Heart right ventricle (tissue), 16 donors: ENCODE measurements around the gene ARFGAP1. TPM values are rescaled to one million over a fixed set of nuclear protein-coding genes. Genes with fewer than 3 reads are reported as not detected.
A peak's percentile ranks its signal among the peaks of the same experiment; 100 is the strongest.
"Not testable (repeated sequence)": the region's sequence is repeated elsewhere in the genome, so short reads cannot be mapped to it uniquely, and the experiment has no call there.

Source experiments
- ATAC-seq, 8 donors: fragments of 200-7000 bp; cut with Tn5 transposase; one replicate each; pipeline ENCODE4 v1.9.1; 2020; ENCODE audit warnings: mild to moderate bottlenecking in 8 of 8, moderate library complexity in 8 of 8, moderate number of reproducible peaks in 1 of 8
- DNase-seq, 2 donors: peaks; one replicate each; pipeline ENCODE4 v3.0.0-alpha.2; 2020
- H3K27ac ChIP-seq, 10 donors: fragments of 200-600 bp; sonication (generic) in 2 of 10; one replicate each; pipeline versions ENCODE4 v1.5.0 to v1.8.0; 2020 to 2022; ENCODE audit warnings: mild to moderate bottlenecking in 3 of 10
- H3K27me3 ChIP-seq, 7 donors: fragments of 200-600 bp; one replicate each; pipeline ENCODE4 v1.8.0; 2021 to 2022; ENCODE audit warnings: mild to moderate bottlenecking in 2 of 7
- H3K36me3 ChIP-seq, 9 donors: fragments of 200-600 bp; sonication (generic) in 1 of 9; one replicate each; pipeline versions ENCODE4 v1.5.0 to v1.8.0; 2020 to 2022; ENCODE audit warnings: mild to moderate bottlenecking in 2 of 9
- H3K4me1 ChIP-seq, 9 donors: fragments of 200-600 bp; sonication (generic) in 1 of 9; one replicate each; pipeline versions ENCODE4 v1.5.0 to v1.8.0; 2020 to 2022; ENCODE audit warnings: mild to moderate bottlenecking in 4 of 9
- H3K4me3 ChIP-seq, 10 donors: fragments of 200-600 bp; sonication (generic) in 2 of 10; one replicate each; pipeline versions ENCODE4 v1.5.0 to v1.8.0; 2020 to 2022; ENCODE audit warnings: mild to moderate bottlenecking in 7 of 10, moderate library complexity in 2 of 10
- H3K9me3 ChIP-seq, 11 donors: fragments of 200-600 bp in 10 of 11; sonication (generic) in 2 of 11; one replicate each; pipeline versions ENCODE4 v1.5.0 to v1.8.0; 2013 to 2022; ENCODE audit warnings: mild to moderate bottlenecking in 2 of 11, control low read depth in 1 of 11, moderate library complexity in 1 of 11
- CTCF ChIP-seq, 9 donors: fragments of 200-600 bp; sonication (generic) in 2 of 9; IDR thresholded peaks; one replicate each; pipeline versions ENCODE4 v1.5.0 to v1.8.0; 2021 to 2022; ENCODE audit warnings: antibody characterized with exemption in 9 of 9, mild to moderate bottlenecking in 5 of 9, moderate library complexity in 1 of 9
- WGBS, 2 donors: extraction: QIAGEN DNeasy Blood & Tissue Kit; methylation state at CpG; one replicate each; pipeline ENCODE4 v1.1.7; 2013; ENCODE audit warnings: inconsistent platforms in 1 of 2; 5-methylcytosine and 5-hydroxymethylcytosine counted together
- intact Hi-C, 10 donors: fragments of 100-400 bp; cut with DNase I; formaldehyde crosslinking; loops; one replicate each; pipeline versions ENCODE4 v1.11.1 to v1.14.2; 2022
- polyA plus RNA-seq, 2 donors: library from polyadenylated mRNA; stranded (reverse); fragments of 200-250 nt; gene quantifications; one replicate each; pipeline ENCODE4 v1.2.3, GENCODE V29; 2013
- total RNA-seq, 10 donors: library from RNA; stranded (reverse); fragmentation: NEBNext Ultra II Directional in 3 of 10; extraction: Animal tissue kit (Norgen Biotek cat#: 25700) in 3 of 10; gene quantifications; one replicate each; pipeline versions ENCODE4 v1.2.1 to v1.2.4, GENCODE V29; 2021 to 2023
- donor health status: Arrhythmogenic right ventricular cardiomyopathy.
- donor health status: ischemic (EF 13 %, LVEDD 7.1; RV severe dilation, severe dysfunction).
- donor health status: healthy with polysubstance abuse.
- donor health status: DM: no; HTN: yes; CAD: no.
- donor health status: DM: no; HTN: no; CAD: no.
- donor health status: ischemic (EF 25% LVEDD 6.9; RV normal size, moderate dysfunction).
- donor health status: ischemic (EF 25% LVEDD 5.7; RV mildly dilated, moderate dysfunction).
- donor health status: healthy.
- donor health status: DM: yes; HTN: yes; CAD: no.
- donor health status: Ischemic cardiomyopathy.
- donor health status: ischemic (EF 35%, LVEDD 5.7; RV mildly dilated, moderate dysfunction).
- donor health status: nonischemic (EF 11% LVEDD 7.7; RV severe dilation, severe dysfunction).
- donor health status: DM: yes; HTN: yes; CAD: no.
- donor health status: PGD.
- donor health status: ischemic (EF 29% LVEDD 5.4; RV normal size, mild dysfunction).
- donor health status: nonischemic (EF 23%, LVEDD 6.1; RV moderate dilation, normal function).

ARFGAP1 gene
- total and polyA plus RNA-seq, 12 donors = 20.4 to 72.6 (median 32.3) TPM

GRCh38 chr20:63334356-63334755 is 61.7 kb downstream of the ARFGAP1 start:
- no peak for TF ChIP-seq CTCF (IDR thresholded peaks at IDR 0.05)
- DNase-seq (no peak), ATAC-seq (no peak)
- Histone ChIP-seq H3K4me3 (no peak overlapping the region), H3K27me3 (peaks cover 0 to 66% (median 42%) of the 10 kb centered on the region in 7 donors), H3K4me1 (peaks cover 0 to 5% (median 0%) of the 10 kb centered on the region in 9 donors), H3K9me3 (peaks cover 0 to 9% (median 0%) of the 10 kb centered on the region in 11 donors), H3K27ac (no peak overlapping the region), H3K36me3 (no peaks in the 10 kb centered on the region)
- intact Hi-C loops = no loop called here
- 83 to 96% methylated on average over 8 of the region's 8 CpGs for WGBS, 2 donors

GRCh38 chr20:63335060-63335459 is 62.4 kb downstream of the ARFGAP1 start:
- intact Hi-C loops, H3K4me1 ChIP-seq, ATAC-seq, H3K36me3 ChIP-seq, H3K27ac ChIP-seq, DNase-seq, H3K4me3 ChIP-seq: not testable (repeated sequence)
- H3K27me3 ChIP-seq = peaks cover 0 to 64% (median 41%) of the 10 kb centered on the region in 7 donors
- WGBS, 2 donors = 96 to 99% methylated on average over 8 to 9 of the region's 9 CpGs
- H3K9me3 ChIP-seq = peaks cover 0 to 12% (median 0%) of the 10 kb centered on the region in 11 donors

- H3K4me1 ChIP-seq = peaks cover 0 to 5% (median 0%) of the 10 kb centered on the region in 9 donors
- no peak overlapping the region for H3K4me3 ChIP-seq
- peaks cover 0 to 17% (median 0%) of the 10 kb centered on the region in 11 donors for H3K9me3 ChIP-seq
- intact Hi-C loops = no loop called here
- no peak for TF ChIP-seq CTCF (IDR thresholded peaks at IDR 0.05)
- no peak overlapping the region for H3K27ac ChIP-seq
- peaks cover 0 to 59% (median 41%) of the 10 kb centered on the region in 7 donors for H3K27me3 ChIP-seq
- DNase-seq = no peak
- H3K36me3 ChIP-seq = no peaks in the 10 kb centered on the region
- no peak for ATAC-seq
- 33 to 43% methylated on average over 9 of the region's 9 CpGs for WGBS, 2 donors
Observed at GRCh38 chr20:63335711-63336110, 63.1 kb downstream of the ARFGAP1 start.

- Histone ChIP-seq H3K4me3 (no peak overlapping the region), H3K27ac (no peak overlapping the region), H3K27me3 (peaks cover 0 to 58% (median 41%) of the 10 kb centered on the region in 7 donors), H3K9me3 (peaks cover 0 to 17% (median 0%) of the 10 kb centered on the region in 11 donors), H3K4me1 (peaks cover 0 to 5% (median 0%) of the 10 kb centered on the region in 9 donors), H3K36me3 (no peaks in the 10 kb centered on the region)
- WGBS, 2 donors = 89 to 93% methylated on average over 29 of the region's 29 CpGs
- DNase-seq (no peak), ATAC-seq (no peak)
- intact Hi-C loops = no loop called here
- TF ChIP-seq CTCF (IDR thresholded peaks at IDR 0.05) = no peak
Observed at GRCh38 chr20:63336232-63336752, 63.7 kb downstream of the ARFGAP1 start.

- H3K4me3 ChIP-seq = no peak overlapping the region
- H3K4me1 ChIP-seq = peaks cover 0 to 5% (median 0%) of the 10 kb centered on the region in 9 donors
- no peak overlapping the region for H3K27ac ChIP-seq
- no peaks in the 10 kb centered on the region for H3K36me3 ChIP-seq
- H3K27me3 ChIP-seq = peaks cover 0 to 50% (median 25%) of the 10 kb centered on the region in 7 donors
- WGBS, 2 donors = 64 to 72% methylated on average over 12 of the region's 12 CpGs
- ATAC-seq (no peak), DNase-seq (peak in 1 of 2 donors; percentile 2)
- peaks cover 0 to 9% (median 0%) of the 10 kb centered on the region in 11 donors for H3K9me3 ChIP-seq
- no peak for TF ChIP-seq CTCF (IDR thresholded peaks at IDR 0.05)
- intact Hi-C loops = no loop called here
Observed at GRCh38 chr20:63337786-63338420, 65.3 kb downstream of the ARFGAP1 start.
